HG03521 (cell line): ENCODE data around the gene CA10.

ENCODE experiments used
- ATAC-seq: cut with Tn5 transposase; IDR thresholded peaks from one replicate; pipeline ENCODE4 v1.9.1; 2021; ENCODE audit warnings: mild to moderate bottlenecking, moderate library complexity; ENCODE audit not compliant: unreplicated experiment

Gene CA10

GRCh38 chr17:51890710-51891109 is 267.8 kb downstream of the CA10 start:
- no peak for ATAC-seq

- ATAC-seq, result no peak
Observed at GRCh38 chr17:51888816-51889215, 269.7 kb downstream of the CA10 start.

GRCh38 chr17:51876986-51877385 is 281.5 kb downstream of the CA10 start:
- no peak for ATAC-seq

- no peak for ATAC-seq
Observed at GRCh38 chr17:51873302-51873701, 285.2 kb downstream of the CA10 start.

- ATAC-seq, result no peak
Observed at GRCh38 chr17:51869387-51869786, 289.1 kb downstream of the CA10 start.

- no peak for ATAC-seq
Observed at GRCh38 chr17:51860954-51861561, 297.5 kb downstream of the CA10 start.

- no peak for ATAC-seq
Observed at GRCh38 chr17:51857052-51857597, 301.4 kb downstream of the CA10 start.

DNA sequence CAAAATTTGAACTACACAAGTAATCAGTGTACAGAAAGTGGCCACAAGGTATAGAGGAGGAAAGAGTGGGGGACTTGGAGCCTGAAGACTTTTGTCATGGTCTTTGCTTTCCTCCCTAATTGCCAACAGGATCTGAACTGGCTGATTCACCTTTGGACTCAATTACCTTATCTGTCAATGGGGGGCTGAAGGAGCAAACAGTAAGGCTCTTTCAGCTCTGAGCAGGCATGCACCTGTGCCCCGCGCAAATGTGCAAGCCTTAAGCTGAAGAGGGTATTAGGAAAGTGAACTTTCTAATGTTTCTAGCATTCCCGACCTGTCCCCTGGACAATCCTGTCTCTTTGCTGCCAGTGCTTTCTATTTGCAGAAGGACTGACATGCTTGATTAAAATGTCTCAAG is 302.7 kb downstream of the CA10 start:
- no peak for ATAC-seq

DNA sequence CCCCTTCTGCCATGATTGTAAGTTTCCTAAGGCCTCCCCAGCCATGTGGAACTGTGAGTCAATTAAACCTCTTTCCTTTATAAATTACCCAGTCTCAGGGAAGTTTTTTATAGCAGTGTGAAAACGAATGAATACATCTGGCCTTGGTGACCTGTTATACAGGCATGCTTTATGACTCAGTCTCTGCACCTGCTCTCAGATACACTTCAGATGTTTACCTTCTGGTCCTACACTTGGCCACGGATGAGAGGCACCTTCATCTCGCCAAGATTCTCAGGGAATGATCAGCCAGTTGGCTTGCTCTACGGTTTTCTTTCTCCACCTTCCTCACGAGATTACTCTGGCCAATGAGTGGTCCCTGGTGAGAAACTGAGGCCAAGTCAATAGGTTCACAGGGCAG is 304.7 kb downstream of the CA10 start:
- no peak for ATAC-seq

GRCh38 chr17:51852603-51853002 is 305.9 kb downstream of the CA10 start:
- no peak for ATAC-seq

- ATAC-seq, result no peak
Observed at GRCh38 chr17:51850201-51850600, 308.3 kb downstream of the CA10 start.

GRCh38 chr17:51848451-51848850 is 310.1 kb downstream of the CA10 start:
- no peak for ATAC-seq

GRCh38 chr17:51846566-51846965 is 311.9 kb downstream of the CA10 start:
- no peak for ATAC-seq

GRCh38 chr17:51845776-51846175 is 312.7 kb downstream of the CA10 start:
- ATAC-seq, result no peak

DNA sequence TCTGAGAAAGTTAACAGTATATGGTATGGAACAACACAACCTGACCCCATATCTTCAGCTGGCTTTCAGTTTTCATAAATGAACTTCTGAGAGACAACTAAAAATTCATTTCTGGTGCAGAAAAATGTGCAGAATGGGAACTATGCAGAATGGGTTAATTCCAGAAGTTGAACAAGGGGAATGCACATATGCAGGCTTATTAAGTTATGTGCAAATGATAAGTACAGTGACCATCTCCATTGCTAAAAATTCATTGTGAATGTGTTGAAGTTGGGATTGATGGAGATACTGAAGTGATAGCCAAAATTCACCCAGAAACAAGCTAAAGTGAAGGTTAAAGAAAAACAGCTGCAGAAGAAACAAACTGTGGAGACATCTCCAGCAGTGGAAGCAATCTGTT is 315.8 kb downstream of the CA10 start:
- no peak for ATAC-seq

DNA sequence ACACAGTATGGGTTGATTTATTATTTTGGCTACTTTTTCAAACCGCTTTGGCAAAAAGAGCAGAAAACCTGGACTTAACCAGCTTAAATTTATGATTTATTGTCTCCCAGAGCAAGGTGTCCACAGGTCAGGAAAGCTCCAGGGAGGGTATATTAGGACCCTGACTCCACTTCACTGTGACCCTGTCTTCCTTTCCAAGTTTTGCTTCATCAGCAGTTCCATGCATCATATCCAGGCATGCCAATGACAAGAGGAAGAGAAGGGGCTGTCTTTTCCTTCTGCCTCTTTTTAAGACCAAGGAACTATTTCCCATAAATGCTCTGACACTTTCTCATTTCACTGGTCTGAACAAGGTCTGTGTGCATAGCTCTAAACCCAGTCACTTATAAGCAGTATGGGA is 316.8 kb downstream of the CA10 start:
- no peak for ATAC-seq

GRCh38 chr17:51840688-51841087 is 317.8 kb downstream of the CA10 start:
- no peak for ATAC-seq

DNA sequence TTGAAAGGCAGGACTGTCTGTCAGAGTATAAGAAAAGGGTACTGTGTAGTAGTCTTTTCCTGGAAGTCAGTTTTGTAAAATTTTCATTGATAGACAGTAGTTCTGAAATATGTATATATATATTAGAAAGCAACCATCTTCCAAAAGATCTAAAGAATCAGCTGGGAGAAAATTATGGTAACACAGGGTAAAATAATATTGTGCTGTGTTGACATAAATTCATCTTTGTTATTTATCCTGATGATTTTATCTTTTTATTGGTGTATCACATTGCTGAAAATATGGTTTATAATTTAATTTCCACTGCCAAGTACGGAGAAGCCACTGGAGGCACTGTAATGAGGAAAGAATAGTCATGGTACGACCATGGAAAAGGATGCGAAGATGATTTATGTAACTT is 324.9 kb downstream of the CA10 start:
- no peak for ATAC-seq

DNA sequence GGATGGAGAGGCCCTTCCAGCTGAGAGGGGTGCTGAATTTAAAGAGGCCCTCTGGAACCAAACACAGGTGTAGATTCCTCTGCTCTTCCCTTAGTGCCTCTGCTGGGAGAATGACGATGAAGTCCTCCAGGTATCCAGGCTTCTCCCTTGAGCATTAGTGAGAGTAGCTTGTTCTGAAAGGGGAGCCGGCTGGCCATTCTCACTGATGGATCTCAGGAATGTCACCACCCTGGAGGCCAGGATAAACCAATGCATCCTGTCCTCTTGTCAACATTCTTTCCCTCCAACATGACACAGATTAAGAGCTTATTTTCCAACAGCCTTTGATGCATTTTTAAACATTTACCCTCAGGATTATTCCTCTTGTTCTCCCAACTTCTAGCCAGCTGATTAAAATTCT is 325.5 kb downstream of the CA10 start:
- no peak for ATAC-seq

DNA sequence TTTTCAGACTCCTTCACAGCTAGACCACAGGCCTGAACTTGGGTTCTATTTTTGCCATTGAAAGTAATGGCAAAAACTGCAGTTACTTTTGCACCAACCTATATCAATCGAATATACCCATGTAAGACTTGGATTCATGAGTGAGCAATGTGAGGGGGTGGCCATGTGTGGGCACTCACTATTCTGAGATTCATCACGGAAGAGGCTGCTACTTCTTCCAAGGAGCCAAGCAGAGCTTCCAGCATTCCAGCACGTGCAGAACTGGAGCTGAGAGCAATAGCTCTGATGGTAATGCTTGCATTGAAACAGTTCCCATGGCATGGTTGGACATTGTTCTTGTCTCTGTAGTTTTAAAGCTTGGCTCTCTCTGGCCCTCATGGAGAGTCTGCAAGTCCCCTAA is 327.6 kb downstream of the CA10 start:
- no peak for ATAC-seq

DNA sequence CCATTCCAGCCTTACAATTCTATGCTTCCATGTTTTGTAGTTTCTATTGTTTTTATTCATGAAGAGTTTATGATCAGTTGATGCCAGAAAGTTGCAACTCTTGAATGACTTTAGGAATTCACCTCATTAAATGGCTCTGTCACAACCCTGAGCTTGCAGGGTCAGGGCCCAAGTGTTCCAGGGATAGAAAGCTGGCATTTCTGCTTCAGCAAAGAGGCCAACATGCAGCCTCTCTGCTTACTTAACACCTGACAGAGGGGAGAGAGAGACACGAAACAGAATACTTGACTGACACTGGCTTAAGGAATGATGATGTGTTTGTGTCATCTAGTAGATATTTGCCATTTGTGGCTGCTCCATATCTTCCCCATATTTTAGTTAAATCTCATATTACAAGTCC is 328.1 kb downstream of the CA10 start:
- ATAC-seq, result no peak

DNA sequence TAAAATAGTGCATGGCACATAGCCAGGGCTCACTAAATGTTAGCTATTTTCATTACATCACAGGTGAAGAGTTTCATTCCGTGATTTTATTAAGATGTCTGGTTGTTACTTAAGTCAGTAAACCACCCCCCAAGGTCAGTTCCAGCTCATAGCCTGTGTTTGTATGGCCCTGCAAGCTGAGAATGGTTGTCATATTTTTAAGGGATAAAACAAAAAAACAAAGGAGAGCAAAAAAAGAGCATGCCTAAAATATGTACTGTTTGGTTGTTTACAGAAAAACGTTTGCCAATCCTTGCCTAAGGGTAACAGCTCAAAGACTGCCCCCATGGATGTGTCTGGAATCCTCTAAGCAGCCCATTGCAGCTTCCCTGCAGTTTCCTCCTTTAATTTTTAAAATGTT is 329.6 kb downstream of the CA10 start:
- ATAC-seq, result no peak

DNA sequence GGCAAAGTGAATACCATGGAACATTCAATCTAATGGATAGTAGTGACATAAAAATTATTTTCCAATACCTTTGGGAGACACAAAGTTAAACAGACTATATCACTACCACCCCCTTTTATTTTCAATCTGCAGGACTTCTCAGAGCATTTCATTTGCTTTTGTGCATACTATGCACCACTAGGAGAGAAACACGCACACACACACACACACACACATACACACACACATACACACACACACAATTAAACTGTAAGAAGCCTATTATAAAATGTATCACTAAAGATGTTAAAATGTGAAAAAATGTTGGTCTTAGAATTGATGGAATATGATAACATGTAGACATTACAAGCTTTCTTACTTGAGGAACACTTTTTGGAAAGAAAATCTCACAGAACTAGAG is 331.4 kb downstream of the CA10 start:
- ATAC-seq, result no peak
